Astrocyte of the hippocampus (primary cell): ENCODE measurements around the gene ZNF592.

ENCODE experiments used
- DNase-seq: peaks from one replicate; pipeline ENCODE4 v3.0.0; 2011; ENCODE audit warnings: low read depth, low spot score

ZNF592 gene

DNA sequence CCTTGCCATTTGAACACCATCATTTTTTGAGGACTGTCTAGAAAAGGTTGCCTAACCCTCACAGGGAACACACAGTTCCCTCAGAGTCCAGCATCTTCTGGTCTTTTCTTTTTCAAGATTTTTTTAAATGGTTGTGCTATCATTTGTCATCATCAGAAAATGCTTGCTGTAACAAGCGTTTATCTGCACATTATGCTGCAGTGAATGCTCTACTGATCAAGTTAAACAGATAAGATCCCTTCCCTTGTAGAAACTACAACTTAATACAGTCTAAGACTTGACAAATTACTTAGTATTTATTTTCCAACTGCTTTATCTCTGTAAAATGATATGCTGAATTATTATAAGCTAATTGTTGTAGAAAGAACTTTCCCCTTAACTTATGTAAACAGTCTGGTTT lies 56.8 kb downstream of the ZNF592 start:
- no peak for DNase-seq

GRCh38 chr15:84807228-84807627 lies 58.8 kb downstream of the ZNF592 start:
- no peak for DNase-seq

- DNase-seq, result no peak
Measured at GRCh38 chr15:84810073-84810840, 61.9 kb downstream of the ZNF592 start.

GRCh38 chr15:84811151-84811550 lies 62.8 kb downstream of the ZNF592 start:
- no peak for DNase-seq

GRCh38 chr15:84811828-84812227 lies 63.4 kb downstream of the ZNF592 start:
- DNase-seq, result no peak

- peak; percentile 21 for DNase-seq
Measured at GRCh38 chr15:84812842-84813241, 64.5 kb downstream of the ZNF592 start.

DNA sequence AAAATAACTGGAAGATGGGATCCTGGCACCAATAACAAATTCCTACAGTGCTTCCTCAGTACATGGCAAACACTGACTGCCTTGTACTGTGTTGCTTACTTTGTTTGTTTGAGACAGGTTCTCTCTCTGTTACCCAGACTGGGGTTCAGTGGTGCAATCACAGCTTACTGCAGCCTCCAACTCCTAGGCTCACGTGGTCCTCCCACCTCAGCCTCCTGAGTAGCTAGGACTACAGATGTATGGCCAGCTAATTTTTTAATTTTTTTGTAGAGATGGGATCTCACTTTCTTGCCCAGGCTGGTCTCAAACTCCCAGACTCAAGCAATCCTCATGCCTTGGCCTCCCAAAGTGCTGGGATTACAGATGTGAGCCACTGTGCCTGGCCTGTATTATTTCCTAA lies 65.0 kb downstream of the ZNF592 start:
- no peak for DNase-seq

DNA sequence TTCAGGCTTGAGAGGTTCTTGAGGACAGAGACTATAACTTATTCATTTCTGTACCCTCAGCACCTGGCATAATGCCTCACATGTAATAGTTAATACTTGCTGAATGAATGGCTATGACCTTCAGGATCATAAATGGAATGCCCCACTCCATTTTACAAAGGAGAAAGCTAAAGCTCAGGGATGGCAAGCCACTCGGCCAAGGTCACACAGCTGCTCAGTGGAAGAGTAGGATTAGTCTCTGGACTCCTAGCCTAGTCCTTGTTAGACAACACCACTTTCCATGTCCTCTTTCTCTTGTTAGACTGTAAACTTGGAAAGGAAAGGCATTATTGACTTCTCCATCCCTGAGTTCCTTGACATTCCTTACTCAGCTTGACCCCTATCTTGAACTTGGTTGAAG lies 65.5 kb downstream of the ZNF592 start:
- DNase-seq, result no peak

DNA sequence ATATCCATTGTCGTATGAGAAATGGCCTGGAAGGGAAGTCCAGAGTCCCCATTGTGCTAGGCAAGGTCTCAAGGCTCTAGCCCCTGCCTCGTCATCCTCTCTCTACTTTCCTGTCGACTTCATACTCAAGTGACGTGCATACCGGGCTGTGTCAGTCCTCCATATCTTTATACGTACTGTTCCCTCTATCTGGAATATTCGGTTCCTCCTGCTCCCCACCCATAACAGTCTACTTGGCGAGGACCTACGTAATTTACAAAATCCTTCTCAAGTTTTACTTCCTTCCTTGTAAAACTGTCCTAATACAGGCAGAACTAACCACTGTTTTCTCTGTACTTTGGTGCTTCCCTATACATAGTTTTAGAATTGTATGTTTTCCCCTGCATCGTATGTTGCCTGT lies 66.5 kb downstream of the ZNF592 start:
- no peak for DNase-seq

- DNase-seq, result peak; percentile 54
Measured at GRCh38 chr15:84816694-84817465, 68.5 kb downstream of the ZNF592 start, which contains the start of gene ALPK3. Gene ALPK3 (plus strand): TSS chr15:84817356. CDS start chr15:84817453, 97 bp downstream.

DNA sequence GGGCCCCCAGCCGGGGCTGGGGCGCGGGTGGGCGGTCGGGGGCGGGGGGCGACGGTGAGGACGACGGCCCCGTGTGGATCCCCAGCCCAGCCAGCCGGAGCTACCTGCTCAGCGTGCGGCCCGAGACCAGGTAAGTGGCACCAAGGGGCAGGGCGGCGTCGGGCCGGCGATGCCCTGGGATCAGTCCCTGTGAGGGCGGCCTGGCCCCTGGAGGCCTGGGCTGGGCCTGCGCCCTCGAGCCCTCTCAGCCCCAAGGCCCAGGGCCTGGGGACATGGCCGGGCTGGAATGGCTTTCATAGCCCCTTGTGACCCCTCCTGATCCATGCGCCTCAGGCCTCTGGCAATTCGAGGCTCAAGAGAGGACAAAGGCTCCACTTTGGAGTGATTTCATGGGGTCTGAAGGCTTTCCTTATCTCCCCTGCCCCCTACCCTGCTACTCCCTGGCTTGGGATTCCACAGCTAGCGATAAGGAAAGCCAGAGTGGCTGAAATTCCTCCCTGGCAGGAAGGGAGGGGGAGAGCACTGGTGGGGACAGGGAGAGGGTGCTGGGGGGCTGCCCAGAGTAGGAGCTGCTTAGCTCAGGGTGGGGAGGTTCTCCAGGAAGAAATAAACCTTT lies 69.2 kb downstream of the ZNF592 start:
- peak; percentile 46 for DNase-seq

DNA sequence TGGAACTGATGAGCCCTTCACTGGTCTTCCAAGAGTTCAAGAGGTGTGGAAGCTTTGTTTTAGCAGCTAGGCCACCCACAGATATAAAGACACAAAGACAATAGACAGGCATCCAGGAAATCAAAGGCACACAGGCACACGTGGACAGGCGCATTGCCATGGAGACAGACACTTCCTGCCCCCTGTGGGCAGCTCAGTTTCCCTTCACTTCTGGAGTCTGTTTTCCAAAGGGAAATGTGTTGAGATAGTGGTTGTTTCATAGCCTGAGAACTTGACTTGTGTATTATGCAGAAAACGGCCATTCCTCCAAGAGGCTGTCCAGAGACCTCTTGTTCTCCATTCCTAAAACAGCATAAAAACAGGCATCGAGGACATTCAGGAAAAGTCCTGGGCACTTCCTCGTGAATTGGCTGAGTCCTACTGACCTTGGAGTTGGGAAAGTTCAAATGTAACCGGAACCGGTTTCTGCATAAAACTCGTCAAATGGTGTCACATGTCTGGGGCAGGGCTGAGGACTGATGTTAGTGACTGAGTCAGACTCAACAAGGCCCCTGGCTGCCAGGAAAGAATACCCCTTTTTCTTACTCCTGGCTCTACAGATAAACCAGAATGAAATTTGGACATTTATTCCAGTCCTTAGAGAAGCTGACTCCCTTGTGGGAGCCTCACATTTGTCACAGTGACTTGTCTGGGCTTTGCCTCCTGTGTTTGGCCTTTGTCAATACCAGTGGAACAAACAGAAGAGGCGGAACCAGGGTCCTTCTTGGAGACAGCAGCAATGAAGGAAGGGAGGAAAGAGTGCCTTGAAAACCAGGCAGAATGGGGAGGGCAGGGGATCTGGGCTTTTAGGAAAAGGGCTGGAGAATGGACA lies 70.1 kb downstream of the ZNF592 start:
- DNase-seq, result peak; percentile 18

GRCh38 chr15:84819291-84819768 lies 70.9 kb downstream of the ZNF592 start:
- no peak for DNase-seq

DNA sequence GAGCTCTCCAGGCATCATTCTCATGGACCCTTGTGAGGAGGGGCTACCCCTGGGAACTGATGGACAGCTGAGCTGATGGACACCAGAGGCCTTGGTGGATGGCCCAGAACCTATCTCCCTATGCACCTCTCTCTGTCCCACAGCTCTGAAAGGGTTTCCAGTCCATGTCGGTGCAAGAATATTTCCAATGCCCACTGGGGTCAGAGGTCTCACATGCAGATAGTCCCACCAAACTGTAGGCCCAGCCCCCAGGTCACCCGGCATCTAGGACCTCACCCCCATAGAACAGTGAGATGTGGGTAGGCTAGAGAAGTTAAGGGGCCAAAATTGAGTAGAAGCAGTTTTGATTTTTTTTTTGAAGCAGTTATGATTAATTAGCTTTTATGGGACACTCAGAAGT lies 71.4 kb downstream of the ZNF592 start:
- no peak for DNase-seq

- no peak for DNase-seq
Measured at GRCh38 chr15:84821501-84822021, 73.2 kb downstream of the ZNF592 start.

- DNase-seq, result no peak
Measured at GRCh38 chr15:84822653-84823281, 74.4 kb downstream of the ZNF592 start.

- no peak for DNase-seq
Measured at GRCh38 chr15:84823282-84823878, 75.0 kb downstream of the ZNF592 start.

GRCh38 chr15:84824260-84825007 lies 76.0 kb downstream of the ZNF592 start:
- peak; percentile 56 for DNase-seq

DNA sequence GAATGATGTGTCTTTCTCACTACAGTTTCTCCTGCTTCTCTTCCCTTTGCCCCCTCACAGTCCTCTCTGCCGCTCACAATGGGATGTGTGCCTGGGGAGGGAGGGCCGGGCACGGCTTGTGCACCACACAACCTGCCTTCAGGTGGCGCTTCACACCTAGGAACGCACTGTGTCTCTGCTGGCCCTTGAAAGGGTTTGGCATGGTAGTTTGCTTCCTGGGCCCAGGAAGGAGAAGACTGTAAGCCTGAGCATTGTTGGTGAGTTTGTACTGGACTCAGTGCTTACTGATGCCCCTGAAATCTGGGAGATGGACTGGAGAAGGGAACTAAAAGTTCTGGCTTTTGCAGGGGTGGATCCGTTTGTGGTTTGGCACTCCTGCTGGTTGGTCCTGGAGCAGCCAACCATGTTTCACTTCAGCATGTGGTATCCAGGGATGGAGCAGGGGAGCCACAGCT lies 78.0 kb downstream of the ZNF592 start:
- peak; percentile 16 for DNase-seq
